DOHH2 (cell line): ENCODE measurements around the gene CCP110.

Experiments used
- H3F3A ChIP-seq: fragments of 200-600 bp; sonication (generic), shearing (Covaris generic); 2 replicates; pipeline ENCODE4 v1.6.0; 2016; ENCODE audit warnings: antibody characterized with exemption, mild to moderate bottlenecking; ENCODE audit not compliant: control insufficient read depth, insufficient read depth
- H3K27ac ChIP-seq: fragments of 200-600 bp; sonication (generic); 2 replicates; pipeline ENCODE4 v1.5.1; 2014; ENCODE audit warnings: low read depth, mild to moderate bottlenecking, low read length, moderate library complexity
- H3K27me3 ChIP-seq: fragments of 200-600 bp; sonication (generic); 2 replicates; pipeline ENCODE4 v1.6.1; 2014; ENCODE audit warnings: mild to moderate bottlenecking, low read length, mixed read lengths; ENCODE audit not compliant: control insufficient read depth
- H3K36me3 ChIP-seq: fragments of 200-600 bp; sonication (generic); 2 replicates; pipeline ENCODE4 v1.6.1; 2014; ENCODE audit warnings: mild to moderate bottlenecking, low read length, moderate library complexity, mixed read lengths; ENCODE audit not compliant: control insufficient read depth
- H3K4me1 ChIP-seq: fragments of 200-600 bp; sonication (generic); 2 replicates; pipeline ENCODE4 v1.6.1; 2014; ENCODE audit warnings: mild to moderate bottlenecking, low read length, mixed read lengths; ENCODE audit not compliant: control insufficient read depth
- H3K4me2 ChIP-seq: fragments of 200-600 bp; sonication (generic); 2 replicates; pipeline ENCODE4 v1.6.0; 2014; ENCODE audit warnings: mild to moderate bottlenecking, low read length, moderate library complexity
- H3K4me3 ChIP-seq: fragments of 200-600 bp; sonication (generic); 2 replicates; pipeline ENCODE4 v1.5.1; 2014; ENCODE audit warnings: mild to moderate bottlenecking, low read length, mixed read lengths
- H3K79me2 ChIP-seq: fragments of 200-600 bp; sonication (generic); 2 replicates; pipeline ENCODE4 v1.6.1; 2014; ENCODE audit warnings: mild to moderate bottlenecking, low read length, mixed read lengths; ENCODE audit not compliant: control insufficient read depth
- H3K9me2 ChIP-seq: fragments of 200-600 bp; sonication (generic); replicated peaks from 2 replicates; pipeline ENCODE4 v1.6.1; 2014; ENCODE audit warnings: mild to moderate bottlenecking, low read length, mixed read lengths; ENCODE audit not compliant: control insufficient read depth
- H3K9me3 ChIP-seq: fragments of 200-600 bp; sonication (generic); 2 replicates; pipeline ENCODE4 v1.6.1; 2014; ENCODE audit warnings: antibody characterized with exemption, low read length, mixed read lengths; ENCODE audit not compliant: control insufficient read depth, insufficient read depth
- H4K20me1 ChIP-seq: fragments of 200-600 bp; sonication (generic); 2 replicates; pipeline ENCODE4 v1.6.0; 2014; ENCODE audit warnings: low read depth, mild to moderate bottlenecking, antibody characterized with exemption, low read length, moderate library complexity; ENCODE audit not compliant: control insufficient read depth, insufficient read depth
- EZH2phosphoT487 ChIP-seq: fragments of 200-600 bp; sonication (generic); IDR thresholded peaks from 2 replicates; pipeline ENCODE4 v1.6.1; 2017; ENCODE audit warnings: borderline replicate concordance, mild to moderate bottlenecking, antibody characterized with exemption, low read length, moderate library complexity, mixed read lengths
- TF ChIP-seq, protein P1 (sequence below): fragments of 200-600 bp; sonication (generic); IDR thresholded peaks from one replicate; pipeline ENCODE4 v1.5.1; 2014; ENCODE audit warnings: antibody characterized with exemption, mild to moderate bottlenecking, low read depth, low read length; ENCODE audit not compliant: poor library complexity, severe bottlenecking

Gene CCP110

DNA sequence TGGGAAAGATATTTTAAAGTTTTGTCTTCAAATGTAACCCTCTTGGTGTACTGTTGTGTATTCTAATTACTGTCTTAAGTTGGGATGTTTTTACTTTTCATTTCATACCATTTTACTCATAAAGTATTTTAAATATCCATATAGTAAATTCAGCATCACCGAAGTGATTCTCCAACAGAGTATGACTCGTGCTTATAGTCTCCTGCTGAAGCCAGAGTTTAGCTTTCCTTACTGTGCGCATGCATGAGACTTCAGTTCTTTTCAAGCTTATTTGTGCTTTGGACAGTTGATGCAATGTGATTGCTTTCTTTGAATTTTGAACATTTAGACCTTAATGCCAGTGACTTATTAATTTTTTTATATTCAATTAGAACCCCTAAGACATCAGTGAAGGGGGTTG, 24.4 kb downstream of the CCP110 start:
- H3K4me2 ChIP-seq, result no peak overlapping the region
- no peak overlapping the region for H3K27ac ChIP-seq
- H3K9me3 ChIP-seq, result no peaks in the 10 kb centered on the region
- TF ChIP-seq, protein P1, sequence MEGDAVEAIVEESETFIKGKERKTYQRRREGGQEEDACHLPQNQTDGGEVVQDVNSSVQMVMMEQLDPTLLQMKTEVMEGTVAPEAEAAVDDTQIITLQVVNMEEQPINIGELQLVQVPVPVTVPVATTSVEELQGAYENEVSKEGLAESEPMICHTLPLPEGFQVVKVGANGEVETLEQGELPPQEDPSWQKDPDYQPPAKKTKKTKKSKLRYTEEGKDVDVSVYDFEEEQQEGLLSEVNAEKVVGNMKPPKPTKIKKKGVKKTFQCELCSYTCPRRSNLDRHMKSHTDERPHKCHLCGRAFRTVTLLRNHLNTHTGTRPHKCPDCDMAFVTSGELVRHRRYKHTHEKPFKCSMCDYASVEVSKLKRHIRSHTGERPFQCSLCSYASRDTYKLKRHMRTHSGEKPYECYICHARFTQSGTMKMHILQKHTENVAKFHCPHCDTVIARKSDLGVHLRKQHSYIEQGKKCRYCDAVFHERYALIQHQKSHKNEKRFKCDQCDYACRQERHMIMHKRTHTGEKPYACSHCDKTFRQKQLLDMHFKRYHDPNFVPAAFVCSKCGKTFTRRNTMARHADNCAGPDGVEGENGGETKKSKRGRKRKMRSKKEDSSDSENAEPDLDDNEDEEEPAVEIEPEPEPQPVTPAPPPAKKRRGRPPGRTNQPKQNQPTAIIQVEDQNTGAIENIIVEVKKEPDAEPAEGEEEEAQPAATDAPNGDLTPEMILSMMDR, result no peak
- no peak for TF ChIP-seq EZH2phosphoT487
- no peak overlapping the region for H3K4me3 ChIP-seq
- H3K27me3 ChIP-seq, result no peaks in the 10 kb centered on the region
- H3F3A ChIP-seq, result peaks cover 12% of the 10 kb centered on the region
- no peaks in the 10 kb centered on the region for H3K4me1 ChIP-seq
- no peaks in the 10 kb centered on the region for H3K9me2 ChIP-seq
- H3K79me2 ChIP-seq, result no peaks in the 10 kb centered on the region
- H3K36me3 ChIP-seq, result peaks cover 77% of the 10 kb centered on the region
- no peaks in the 10 kb centered on the region for H4K20me1 ChIP-seq

- peaks cover 12% of the 10 kb centered on the region for H3F3A ChIP-seq
- H3K27me3 ChIP-seq, result no peaks in the 10 kb centered on the region
- TF ChIP-seq EZH2phosphoT487, result no peak
- TF ChIP-seq, protein P1, result no peak
- H3K4me2 ChIP-seq, result no peak overlapping the region
- peaks cover 68% of the 10 kb centered on the region for H3K36me3 ChIP-seq
- no peaks in the 10 kb centered on the region for H3K9me2 ChIP-seq
- no peak overlapping the region for H3K4me3 ChIP-seq
- H4K20me1 ChIP-seq, result no peaks in the 10 kb centered on the region
- no peaks in the 10 kb centered on the region for H3K79me2 ChIP-seq
- peaks cover 6% of the 10 kb centered on the region for H3K4me1 ChIP-seq
- no peak overlapping the region for H3K27ac ChIP-seq
- no peaks in the 10 kb centered on the region for H3K9me3 ChIP-seq
Observed at GRCh38 chr16:19549673-19550072, 25.9 kb downstream of the CCP110 start.

GRCh38 chr16:19555186-19555937, 31.6 kb downstream of the CCP110 start, which contains the start of gene VPS35L:
TSS of gene VPS35L (plus strand) at chr16:19555703. CDS start at chr16:19555730, 27 bp downstream.
- Histone ChIP-seq H4K20me1 (peaks cover 2% of the 10 kb centered on the region; the same call in 1 of the 2 replicates), H3K9me3 (no peaks in the 10 kb centered on the region), H3K4me3 (peak within 1 kb of the TSS; percentile 87), H3F3A (peaks cover 20% of the 10 kb centered on the region), H3K4me2 (peak within 1 kb of the TSS; percentile 91), H3K4me1 (peaks cover 18% of the 10 kb centered on the region), H3K9me2 (no peaks in the 10 kb centered on the region), H3K79me2 (peaks cover 3% of the 10 kb centered on the region; the same call in 1 of the 2 replicates), H3K27ac (peak within 1 kb of the TSS; percentile 30), H3K27me3 (no peaks in the 10 kb centered on the region), H3K36me3 (peaks cover 20% of the 10 kb centered on the region)
- TF ChIP-seq, protein P1, result peak; percentile 80
- no peak for TF ChIP-seq EZH2phosphoT487
